HEK293T (cell line): ENCODE measurements around the gene MBD3L5.

Experiments used
- ELF4 ChIP-seq: fragments of 450-650 bp; IDR thresholded peaks from 2 replicates; pipeline ENCODE4 v1.6.1; 2017; ENCODE audit warnings: antibody characterized with exemption
- FOXA1 ChIP-seq: fragments of 450-650 bp; IDR thresholded peaks from 2 replicates; pipeline ENCODE4 v1.6.1; 2016; ENCODE audit warnings: mild to moderate bottlenecking
- FOXK2 ChIP-seq: fragments of 450-650 bp; IDR thresholded peaks from 2 replicates; pipeline ENCODE4 v1.6.1; 2016; ENCODE audit warnings: mild to moderate bottlenecking
- FOXM1 ChIP-seq: fragments of 450-650 bp; IDR thresholded peaks from 2 replicates; pipeline ENCODE4 v1.6.1; 2017; ENCODE audit warnings: mild to moderate bottlenecking, borderline replicate concordance
- HDGF ChIP-seq: fragments of 450-650 bp; IDR thresholded peaks from 2 replicates; pipeline ENCODE4 v1.6.1; 2017; ENCODE audit warnings: antibody characterized with exemption, borderline replicate concordance
- LEF1 ChIP-seq: fragments of 450-650 bp; IDR thresholded peaks from 2 replicates; pipeline ENCODE4 v1.6.1; 2017; ENCODE audit warnings: mild to moderate bottlenecking, borderline replicate concordance
- SP1 ChIP-seq: fragments of 450-650 bp; IDR thresholded peaks from 2 replicates; pipeline ENCODE4 v1.6.1; 2017
- SUZ12 ChIP-seq: fragments of 450-650 bp; IDR thresholded peaks from 2 replicates; pipeline ENCODE4 v1.6.1; 2016; ENCODE audit warnings: mild to moderate bottlenecking
- TARDBP ChIP-seq: fragments of 450-650 bp; IDR thresholded peaks from 2 replicates; pipeline ENCODE4 v1.6.1; 2016

DNA sequence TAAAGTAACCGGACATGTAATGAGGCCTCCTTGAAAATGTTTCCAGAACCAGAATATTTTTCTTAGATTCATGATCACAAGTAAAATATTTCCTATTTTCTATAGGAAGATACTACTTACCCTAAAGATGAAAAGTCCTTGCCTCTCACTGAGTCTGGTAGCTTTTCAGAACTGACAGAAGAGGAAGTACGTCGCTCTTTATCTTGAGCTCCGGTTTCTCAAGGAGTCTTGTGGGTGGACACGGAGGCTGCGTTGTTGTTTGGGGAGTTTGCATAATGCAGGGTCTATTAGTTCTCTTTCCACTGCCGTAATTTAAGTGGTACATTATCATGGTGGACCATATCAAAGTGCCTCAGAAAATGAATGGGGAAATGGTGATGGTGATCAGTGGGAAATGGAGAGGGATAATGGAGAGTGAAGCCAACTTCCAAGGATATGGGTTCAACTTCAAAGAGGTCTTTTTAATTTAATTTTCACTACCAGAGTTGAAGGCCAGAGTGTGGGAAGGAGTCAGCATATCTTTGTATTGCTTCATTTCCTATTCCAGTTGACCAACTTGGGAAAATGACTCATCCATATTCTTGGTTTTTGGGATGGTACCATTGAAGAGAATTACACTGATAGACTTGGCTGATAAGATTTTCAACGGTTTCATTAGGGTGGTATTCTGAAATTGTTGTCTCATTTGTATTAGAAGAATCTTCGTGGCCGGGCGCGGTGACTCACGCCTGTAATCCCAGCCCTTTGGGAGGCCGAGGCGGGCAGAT lies 32.5 kb upstream of the MBD3L5 start:
- no peak for TF ChIP-seq SP1
- TF ChIP-seq TARDBP, result no peak
- no peak for TF ChIP-seq SUZ12
- TF ChIP-seq FOXK2, result no peak
- TF ChIP-seq ELF4, result no peak
- no peak for TF ChIP-seq LEF1
- no peak for TF ChIP-seq HDGF
- no peak for TF ChIP-seq FOXM1
- no peak for TF ChIP-seq FOXA1
